Spleen (tissue), 13 donors: ENCODE results near the gene PPP2R5C. TPM values are rescaled to one million over a fixed set of nuclear protein-coding genes. Genes with fewer than 3 reads are reported as not detected.
"Not testable (repeated sequence)": the region's sequence is repeated elsewhere in the genome, so short reads cannot be mapped to it uniquely, and the experiment has no call there.

Experiments
- DNase-seq: peaks from one replicate; pipeline ENCODE4 v3.0.0-alpha.2; 2020
- H3K27ac ChIP-seq, 8 donors: fragments of 200-600 bp; sonication (generic) in 7 of 8; 1 replicate in 4 of 8; 2 replicates in 4 of 8; pipeline versions ENCODE4 v1.5.0 to v1.8.0; 2016 to 2021; ENCODE audit warnings: inconsistent platforms in 4 of 8, mild to moderate bottlenecking in 4 of 8, moderate library complexity in 1 of 8
- H3K27me3 ChIP-seq, 7 donors: fragments of 200-600 bp; sonication (generic) in 6 of 7; replicated peaks in 1 of 7; 1 replicate in 4 of 7; 2 replicates in 3 of 7; pipeline versions ENCODE4 v1.5.0 to v1.8.0; 2016 to 2021; ENCODE audit warnings: inconsistent platforms in 3 of 7, mild to moderate bottlenecking in 1 of 7
- H3K36me3 ChIP-seq, 6 donors: fragments of 200-600 bp; sonication (generic) in 5 of 6; 1 replicate in 4 of 6; 2 replicates in 2 of 6; pipeline versions ENCODE4 v1.5.0 to v1.8.0; 2016 to 2021; ENCODE audit warnings: inconsistent platforms in 2 of 6
- H3K4me1 ChIP-seq, 6 donors: fragments of 200-600 bp; sonication (generic) in 5 of 6; 1 replicate in 3 of 6; 2 replicates in 3 of 6; pipeline versions ENCODE4 v1.5.0 to v1.8.0; 2016 to 2021; ENCODE audit warnings: inconsistent platforms in 3 of 6
- H3K4me3 ChIP-seq, 8 donors: fragments of 200-600 bp; sonication (generic) in 7 of 8; 1 replicate in 4 of 8; 2 replicates in 4 of 8; pipeline versions ENCODE4 v1.5.0 to v1.8.0; 2016 to 2021; ENCODE audit warnings: inconsistent platforms in 4 of 8, mild to moderate bottlenecking in 4 of 8, moderate library complexity in 2 of 8
- H3K9me3 ChIP-seq, 8 donors: fragments of 200-600 bp; sonication (generic) in 7 of 8; 1 replicate in 4 of 8; 2 replicates in 4 of 8; pipeline versions ENCODE4 v1.5.0 to v1.8.0; 2016 to 2021; ENCODE audit warnings: inconsistent platforms in 4 of 8
- POLR2A ChIP-seq, 3 donors: fragments of 450-650 bp; IDR thresholded peaks; one replicate each; pipeline ENCODE4 v1.5.1; 2017; ENCODE audit warnings: antibody characterized with exemption in 3 of 3, mild to moderate bottlenecking in 1 of 3
- POLR2AphosphoS5 ChIP-seq, 3 donors: sonication (generic); formaldehyde crosslinking; IDR thresholded peaks; one replicate each; pipeline ENCODE4 v1.5.1; 2017; ENCODE audit warnings: antibody characterized with exemption in 3 of 3
- WGBS, 5 donors: extraction: QIAGEN DNeasy Blood & Tissue Kit in 3 of 5; methylation state at CpG; one replicate each; pipeline versions ENCODE4 v1.1.5 to v1.1.7; 2013 to 2018; 5-methylcytosine and 5-hydroxymethylcytosine counted together
- intact Hi-C: fragments of 100-400 bp; cut with DNase I; formaldehyde crosslinking; loops from one replicate; pipeline ENCODE4 v1.15.0; 2023; ENCODE audit warnings: low total_unique reads
- long read RNA-seq, 2 donors: transcript quantifications; one replicate each; lab custom pipeline, GENCODE V29; 2026
- polyA plus RNA-seq, 3 donors: library from polyadenylated mRNA; stranded (reverse); fragments of 200-250 nt; gene quantifications; one replicate each; pipeline ENCODE4 v1.2.1, GENCODE V29; 2013
- total RNA-seq, 7 donors: library from RNA; depleted of rRNA in 3 of 7; stranded (reverse); fragments of >200 nt in 3 of 7; fragmentation: NEBNext Ultra II Directional in 4 of 7; extraction: Animal tissue kit (Norgen Biotek cat#: 25700) in 4 of 7; gene quantifications; one replicate each; pipeline versions ENCODE4 v1.1.0 to v1.2.1, GENCODE V29; 2016 to 2021
- TF ChIP-seq, protein P1 (sequence below), 11 experiments: fragments of 200-600 bp in 7 of 11; fragments of 450-650 bp in 4 of 11; sonication (generic) in 4 of 11; IDR thresholded peaks in 8 of 11; conservative IDR thresholded peaks in 3 of 11; 1 replicate in 7 of 11; 2 replicates in 4 of 11; pipeline versions ENCODE4 v1.4.0 to v1.8.0; 2016 to 2021; ENCODE audit warnings: antibody characterized with exemption in 11 of 11, inconsistent platforms in 4 of 11, mild to moderate bottlenecking in 1 of 11
- donor health status: healthy with polysubstance abuse.
- donor health status: DM: no; HTN: no; CAD: no; lungs with moderate emphysema.
- donor health status: DM: no; HTN: no; CAD: no.
- donor health status: Bipolar disorder and iron deficiency.
- donor health status: healthy.
- donor health status: DM: no; HTN: no; CAD: no.
- donor health status: DM: yes; HTN: yes; CAD: no.

Gene PPP2R5C
- 100 to 1,000 TPM; 193 to 322 (median 219) TPM for total RNA-seq
- 10 to 100 TPM; 80.8 to 95.3 (median 84.4) TPM for polyA plus RNA-seq
- long read RNA-seq, donor 1, full-length matches to known transcripts = 42 of 42 reads
- long read RNA-seq, donor 1, partial matches to known transcripts = 0 of 42 reads
- long read RNA-seq, donor 1, other reads (novel, unspliced or antisense) = 0 of 42 reads
- long read RNA-seq, donor 2, full-length matches to known transcripts = 21 of 26 reads
- long read RNA-seq, donor 2, partial matches to known transcripts = 5 of 26 reads
- long read RNA-seq, donor 2, other reads (novel, unspliced or antisense) = 0 of 26 reads

DNA sequence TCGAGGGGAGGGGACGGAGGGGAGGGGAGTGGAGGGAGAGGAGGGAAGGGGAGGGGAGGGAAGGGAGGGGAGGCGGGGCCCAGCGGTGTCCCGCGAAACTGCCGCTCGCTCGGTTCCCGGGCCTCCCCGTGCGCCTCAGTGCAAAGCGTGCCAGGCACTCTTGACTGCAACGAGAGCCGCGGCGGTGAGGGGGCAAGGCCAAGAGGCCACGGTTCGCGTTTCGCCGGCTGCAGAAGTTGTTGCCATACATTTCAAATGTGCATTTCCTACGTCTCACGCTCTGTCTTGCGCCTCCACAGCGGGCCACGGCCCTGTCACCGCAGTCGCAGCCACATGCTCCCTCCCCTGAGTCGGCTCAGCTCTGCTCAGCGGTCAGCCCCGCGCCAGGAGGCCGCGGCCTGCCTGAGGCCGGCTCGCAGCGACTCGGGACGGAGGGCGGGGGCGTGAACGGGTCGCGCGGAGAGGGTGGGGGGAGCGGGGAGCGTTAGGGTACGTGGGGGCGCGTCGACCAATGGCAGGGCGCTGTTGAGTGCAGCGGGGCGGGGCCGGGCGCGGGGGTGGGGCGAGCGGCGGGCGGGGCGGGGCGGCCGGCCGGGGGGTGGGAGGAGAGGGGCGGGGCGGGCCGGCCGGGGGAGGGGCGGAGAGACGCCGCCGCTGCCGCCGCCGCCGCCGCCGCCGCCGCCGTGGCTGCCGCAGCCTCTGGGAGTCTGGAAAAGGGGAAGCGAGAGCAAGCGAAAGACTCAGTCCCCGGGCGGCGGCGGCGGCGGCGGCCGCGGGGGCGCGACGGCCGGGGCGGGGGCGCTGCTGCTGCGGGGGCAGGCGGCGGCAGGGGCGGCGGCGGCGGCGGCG is at the start of gene PPP2R5C:
PPP2R5C (plus strand) TSS at position 678 of the 849 bp plus-strand sequence. CDS start 185 bp downstream, outside the sequence.
- peaks cover 9 to 40% (median 32%) of the 10 kb centered on the region in 6 donors for H3K4me1 ChIP-seq
- TF ChIP-seq POLR2A (IDR thresholded peaks at IDR 0.05) (peak in 2 of 3 donors; percentile 53 to 54), POLR2AphosphoS5 (IDR thresholded peaks at IDR 0.05) (peak; percentile 89 to 97 (median 94))
- TF ChIP-seq, protein P1, sequence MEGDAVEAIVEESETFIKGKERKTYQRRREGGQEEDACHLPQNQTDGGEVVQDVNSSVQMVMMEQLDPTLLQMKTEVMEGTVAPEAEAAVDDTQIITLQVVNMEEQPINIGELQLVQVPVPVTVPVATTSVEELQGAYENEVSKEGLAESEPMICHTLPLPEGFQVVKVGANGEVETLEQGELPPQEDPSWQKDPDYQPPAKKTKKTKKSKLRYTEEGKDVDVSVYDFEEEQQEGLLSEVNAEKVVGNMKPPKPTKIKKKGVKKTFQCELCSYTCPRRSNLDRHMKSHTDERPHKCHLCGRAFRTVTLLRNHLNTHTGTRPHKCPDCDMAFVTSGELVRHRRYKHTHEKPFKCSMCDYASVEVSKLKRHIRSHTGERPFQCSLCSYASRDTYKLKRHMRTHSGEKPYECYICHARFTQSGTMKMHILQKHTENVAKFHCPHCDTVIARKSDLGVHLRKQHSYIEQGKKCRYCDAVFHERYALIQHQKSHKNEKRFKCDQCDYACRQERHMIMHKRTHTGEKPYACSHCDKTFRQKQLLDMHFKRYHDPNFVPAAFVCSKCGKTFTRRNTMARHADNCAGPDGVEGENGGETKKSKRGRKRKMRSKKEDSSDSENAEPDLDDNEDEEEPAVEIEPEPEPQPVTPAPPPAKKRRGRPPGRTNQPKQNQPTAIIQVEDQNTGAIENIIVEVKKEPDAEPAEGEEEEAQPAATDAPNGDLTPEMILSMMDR (IDR thresholded peaks at IDR 0.05 in 8 of 11, conservative IDR thresholded peaks at IDR 0.05 in 3 of 11) = peak in 1 of 11 experiments; percentile 30
- no peaks in the 10 kb centered on the region for H3K9me3 ChIP-seq
- no peaks in the 10 kb centered on the region for H3K27me3 ChIP-seq
- H3K4me3 ChIP-seq = peak within 1 kb of the TSS; percentile 86 to 99 (median 96)
- H3K36me3 ChIP-seq = peaks cover 0 to 28% (median 10%) of the 10 kb centered on the region in 6 donors
- intact Hi-C loops = no loop called here
- H3K27ac ChIP-seq = peak within 1 kb of the TSS; percentile 82 to 99 (median 98)
- WGBS, 5 donors = 0 to 1% (median 1%) methylated on average over 52 to 100 of the region's 110 CpGs
- DNase-seq = peak; percentile 98

DNA sequence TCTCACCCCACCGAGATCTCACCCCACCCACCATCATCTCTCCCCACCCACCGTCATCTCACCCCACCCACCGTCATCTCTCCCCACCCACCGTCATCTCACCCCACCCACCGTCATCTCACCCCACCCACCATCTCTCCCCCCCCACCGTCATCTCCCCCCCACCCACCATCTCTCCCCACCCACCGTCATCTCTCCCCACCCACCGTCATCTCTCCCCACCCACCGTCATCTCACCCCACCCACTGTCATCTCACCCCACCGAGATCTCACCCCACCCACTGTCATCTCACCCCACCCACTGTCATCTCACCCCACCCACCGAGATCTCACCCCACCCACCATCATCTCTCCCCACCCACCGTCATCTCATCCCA is 49.7 kb upstream of the PPP2R5C start:
- peak overlapping the region in 2 of 8 donors; percentile 68 to 79 for H3K27ac ChIP-seq
- peaks cover 8 to 35% (median 14%) of the 10 kb centered on the region in 6 donors for H3K4me1 ChIP-seq
- H3K36me3 ChIP-seq, H3K9me3 ChIP-seq, intact Hi-C loops, DNase-seq, H3K4me3 ChIP-seq: not testable (repeated sequence)
- H3K27me3 ChIP-seq = peaks cover 0 to 14% (median 0%) of the 10 kb centered on the region in 7 donors
- WGBS, 5 donors = 84 to 92% (median 89%) methylated on average over 10 to 12 of the region's 12 CpGs

DNA sequence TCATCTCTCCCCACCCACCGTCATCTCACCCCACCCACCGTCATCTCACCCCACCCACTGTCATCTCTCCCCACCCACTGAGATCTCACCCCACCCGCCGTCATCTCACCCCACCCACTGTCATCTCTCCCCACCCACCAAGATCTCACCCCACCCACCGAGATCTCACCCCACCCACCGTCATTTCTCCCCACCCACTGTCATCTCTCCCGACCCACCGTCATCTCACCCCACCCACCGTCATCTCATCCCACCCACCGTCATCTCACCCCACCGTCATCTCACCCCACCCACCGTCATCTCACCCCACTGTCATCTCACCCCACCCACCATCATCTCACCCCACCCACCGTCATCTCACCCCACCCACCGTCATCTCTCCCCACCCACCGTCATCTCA is 49.2 kb upstream of the PPP2R5C start:
- Histone ChIP-seq H3K27me3 (peaks cover 0 to 16% (median 0%) of the 10 kb centered on the region in 7 donors), H3K4me1 (peaks cover 3 to 34% (median 9%) of the 10 kb centered on the region in 6 donors)
- H3K27ac ChIP-seq, H3K9me3 ChIP-seq, intact Hi-C loops, H3K4me3 ChIP-seq, H3K36me3 ChIP-seq, DNase-seq: not testable (repeated sequence)
- WGBS, 5 donors = 93 to 99% (median 95%) methylated on average over 13 to 15 of the region's 15 CpGs

DNA sequence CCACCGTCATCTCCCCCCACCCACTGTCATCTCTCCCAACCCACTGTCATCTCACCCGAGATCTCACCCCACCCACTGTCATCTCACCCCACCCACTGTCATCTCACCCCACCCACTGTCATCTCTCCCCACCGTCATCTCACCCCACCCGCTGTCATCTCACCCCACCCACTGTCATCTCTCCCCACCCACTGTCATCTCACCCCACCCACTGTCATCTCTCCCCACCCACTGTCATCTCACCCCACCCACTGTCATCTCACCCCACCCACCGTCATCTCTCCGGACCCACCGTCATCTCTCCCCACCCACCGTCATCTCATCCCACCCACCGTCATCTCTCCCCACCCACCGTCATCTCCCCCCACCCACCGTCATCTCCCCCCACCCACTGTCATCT is 48.4 kb upstream of the PPP2R5C start:
- 86 to 99% (median 92%) methylated on average over 7 to 11 of the region's 11 CpGs for WGBS, 5 donors
- H3K36me3 ChIP-seq, H3K9me3 ChIP-seq, intact Hi-C loops, H3K4me3 ChIP-seq: not testable (repeated sequence)
- Histone ChIP-seq H3K27ac (peak overlapping the region in 1 of 8 donors; percentile 30), H3K4me1 (peaks cover 0 to 32% (median 1%) of the 10 kb centered on the region in 6 donors), H3K27me3 (peaks cover 0 to 16% (median 0%) of the 10 kb centered on the region in 7 donors)
- peak; percentile 27 for DNase-seq

DNA sequence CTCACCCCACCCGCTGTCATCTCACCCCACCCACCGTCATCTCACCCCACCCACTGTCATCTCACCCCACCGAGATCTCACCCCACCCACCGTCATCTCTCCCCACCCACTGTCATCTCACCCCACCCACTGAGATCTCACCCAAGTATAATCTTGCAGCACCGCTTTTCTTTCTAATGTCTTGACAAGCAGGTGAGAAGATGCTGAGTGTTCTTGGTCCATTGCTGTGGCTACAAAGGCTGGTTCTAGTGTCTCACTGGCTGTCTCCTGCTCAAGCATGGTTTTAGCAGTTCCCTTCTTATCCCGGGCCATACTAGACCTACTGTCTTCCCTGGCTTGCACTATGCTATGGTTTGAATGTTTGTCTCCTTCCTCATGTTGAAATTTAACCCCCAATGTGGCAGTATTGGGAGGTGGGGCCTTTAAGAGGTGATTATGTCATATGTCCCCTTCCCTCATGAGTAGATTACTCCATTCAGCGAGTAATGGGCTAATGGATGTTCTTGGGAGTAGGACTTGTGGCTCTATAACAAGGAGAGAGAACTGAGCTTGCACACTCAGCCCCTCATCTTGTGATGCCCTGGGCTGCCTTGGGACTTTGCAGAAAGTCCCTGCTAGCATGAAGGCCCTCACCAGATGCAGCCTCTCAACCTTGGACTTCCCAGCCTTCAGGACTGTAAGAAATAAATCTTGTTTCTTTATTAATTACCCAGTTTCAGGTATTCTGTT is 47.7 kb upstream of the PPP2R5C start:
- peak in 1 of 3 donors; percentile 79 for TF ChIP-seq POLR2AphosphoS5 (IDR thresholded peaks at IDR 0.05)
- no peak for TF ChIP-seq POLR2A (IDR thresholded peaks at IDR 0.05)
- TF ChIP-seq, protein P1 (IDR thresholded peaks at IDR 0.05 in 8 of 11, conservative IDR thresholded peaks at IDR 0.05 in 3 of 11) = no peak
- 76 to 81% (median 77%) methylated on average over 7 of the region's 7 CpGs for WGBS, 5 donors
- H3K4me1 ChIP-seq = peaks cover 0 to 33% (median 0%) of the 10 kb centered on the region in 6 donors
- no peaks in the 10 kb centered on the region for H3K36me3 ChIP-seq
- intact Hi-C loops = no loop called here
- H3K9me3 ChIP-seq = peaks cover 0 to 8% (median 0%) of the 10 kb centered on the region in 8 donors
- no peak for DNase-seq
- H3K27ac ChIP-seq = peak overlapping the region in 6 of 8 donors; percentile 46 to 87 (median 67)
- H3K27me3 ChIP-seq = peaks cover 0 to 16% (median 0%) of the 10 kb centered on the region in 7 donors
- H3K4me3 ChIP-seq = no peak overlapping the region
